Thyroid gland (tissue), 4 donors: Measurements from ENCODE around the gene CDC42BPA.

Experiments
- CTCF ChIP-seq, 6 experiments: fragments of 200-600 bp in 3 of 6; fragments of 450-650 bp in 3 of 6; sonication (generic) in 3 of 6; IDR thresholded peaks; one replicate each; pipeline ENCODE4 v1.5.1; 2016 to 2019; ENCODE audit warnings: antibody characterized with exemption in 6 of 6, mild to moderate bottlenecking in 2 of 6, inconsistent platforms in 1 of 6, moderate library complexity in 1 of 6
- POLR2A ChIP-seq, 2 donors: fragments of 450-650 bp; IDR thresholded peaks; one replicate each; pipeline ENCODE4 v1.6.1; 2017; ENCODE audit warnings: antibody characterized with exemption in 2 of 2, mild to moderate bottlenecking in 2 of 2, moderate library complexity in 1 of 2

DNA sequence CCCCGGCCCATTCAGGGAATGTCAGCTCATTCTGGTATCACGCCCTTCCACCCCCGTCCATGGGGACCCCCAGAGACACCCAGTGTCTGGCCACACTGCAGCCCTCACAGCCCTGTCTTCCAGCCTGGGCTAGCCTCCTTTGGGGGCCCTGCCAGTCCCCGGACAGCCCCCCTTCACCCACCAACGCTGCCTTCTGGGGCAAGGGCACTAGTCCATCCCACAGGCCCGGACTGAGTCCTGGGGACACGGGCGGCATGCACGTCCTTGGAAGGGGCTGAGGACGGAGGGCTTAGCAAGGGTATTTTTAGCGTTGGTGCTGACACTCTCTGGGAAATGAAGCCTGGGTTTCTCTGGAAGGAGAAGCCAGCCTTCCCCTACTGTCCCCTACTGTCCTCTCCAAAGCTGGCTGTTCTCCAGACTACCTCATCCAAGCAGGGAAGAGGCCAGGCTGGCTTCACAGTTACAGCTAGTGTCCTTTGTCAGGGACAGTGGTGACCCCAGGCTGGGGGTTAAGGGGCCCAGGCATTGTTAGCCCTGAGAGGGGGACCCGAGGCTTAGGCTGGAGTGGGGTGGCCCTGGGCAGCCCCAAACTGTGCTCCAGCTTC, 338.7 kb downstream of the CDC42BPA start:
- TF ChIP-seq CTCF (IDR thresholded peaks at IDR 0.05): no peak
- no peak for TF ChIP-seq POLR2A (IDR thresholded peaks at IDR 0.05)
